Testis (tissue), 3 donors: Measurements from ENCODE around the gene SPDYE4. TPM values are rescaled to one million over a fixed set of nuclear protein-coding genes. Genes with fewer than 3 reads are reported as not detected.

Source experiments
- DNase-seq: peaks from one replicate; pipeline ENCODE4 v3.0.0-alpha.2; 2019
- H3K27ac ChIP-seq, 2 donors: fragments of 200-600 bp; sonication (generic); one replicate each; pipeline ENCODE4 v1.5.1; 2019
- H3K27me3 ChIP-seq: fragments of 200-600 bp; sonication (generic); one replicate; pipeline ENCODE4 v1.5.1; 2019
- H3K36me3 ChIP-seq: fragments of 200-600 bp; sonication (generic); one replicate; pipeline ENCODE4 v1.5.1; 2017; ENCODE audit warnings: low read depth; ENCODE audit errors: missing control alignments
- H3K4me1 ChIP-seq: fragments of 200-600 bp; sonication (generic); one replicate; pipeline ENCODE4 v1.5.1; 2019
- H3K4me3 ChIP-seq, 2 donors: fragments of 200-600 bp; sonication (generic); one replicate each; pipeline ENCODE4 v1.5.1; 2017 to 2019
- H3K9me3 ChIP-seq: fragments of 200-600 bp; sonication (generic); one replicate; pipeline ENCODE4 v1.5.1; 2017
- CTCF ChIP-seq, 3 experiments: fragments of 450-650 bp in 2 of 3; fragments of 200-600 bp in 1 of 3; sonication (generic) in 1 of 3; IDR thresholded peaks; one replicate each; pipeline ENCODE4 v1.5.1; 2016 to 2019; ENCODE audit warnings: antibody characterized with exemption in 3 of 3, mild to moderate bottlenecking in 2 of 3, moderate library complexity in 1 of 3
- POLR2A ChIP-seq: fragments of 450-650 bp; IDR thresholded peaks from one replicate; pipeline ENCODE4 v1.6.1; 2017; ENCODE audit warnings: antibody characterized with exemption, mild to moderate bottlenecking, moderate library complexity
- WGBS, 2 donors: methylation state at CpG; one replicate each; pipeline ENCODE4 v1.1.5; 2018; 5-methylcytosine and 5-hydroxymethylcytosine counted together
- intact Hi-C: fragments of 100-400 bp; cut with DNase I; formaldehyde crosslinking; loops from one replicate; pipeline ENCODE4 v1.15.1; 2023; ENCODE audit warnings: low total_unique reads
- polyA plus RNA-seq: library from polyadenylated mRNA; stranded (reverse); fragments of 350-450 nt; fragmentation: Illumina TruSeq; extraction: RNeasy Lipid Tissue Mini Kit (QIAGEN cat#74804); gene quantifications from one replicate; pipeline ENCODE4 v1.2.3, GENCODE V29; 2014; ENCODE audit warnings: low read depth, low replicate concordance; ENCODE audit not compliant: insufficient read depth
- total RNA-seq, 2 donors: library from RNA; depleted of rRNA; stranded (reverse); fragments of >200 nt; gene quantifications; one replicate each; pipeline ENCODE4 v1.2.3, GENCODE V29; 2016

SPDYE4 gene
- total and polyA plus RNA-seq, 3 donors from 2014 or later: 3.3 to 19.6 (median 17.6) TPM

- Histone ChIP-seq H3K27ac (no peak within 1 kb of the TSS), H3K4me3 (peak within 1 kb of the TSS; percentile 9 to 44), H3K27me3 (no peaks in the 10 kb centered on the region), H3K4me1 (no peaks in the 10 kb centered on the region), H3K36me3 (no peaks in the 10 kb centered on the region), H3K9me3 (no peaks in the 10 kb centered on the region)
- TF ChIP-seq CTCF (IDR thresholded peaks at IDR 0.05) (no peak), POLR2A (no peak)
- intact Hi-C loops: no loop called here
- 7% methylated on average over 57 of the region's 62 CpGs; no CpG with 5 or more reads in 1 of the 2 donors for WGBS, 2 donors
- DNase-seq: no peak
Measured at GRCh38 chr17:8798846-8799569, 40.7 kb upstream of the SPDYE4 start, which contains the start of gene MFSD6L. TSS of gene MFSD6L (minus strand) at chr17:8799365. CDS start at chr17:8799120, 245 bp downstream.

GRCh38 chr17:8798176-8798845, 40.0 kb upstream of the SPDYE4 start:
- Histone ChIP-seq H3K4me1 (no peaks in the 10 kb centered on the region), H3K4me3 (peak overlapping the region; percentile 9 to 44), H3K27ac (no peak overlapping the region), H3K36me3 (no peaks in the 10 kb centered on the region), H3K27me3 (no peaks in the 10 kb centered on the region), H3K9me3 (no peaks in the 10 kb centered on the region)
- no peak for DNase-seq
- WGBS, 2 donors: 55 to 57% methylated on average over 23 of the region's 23 CpGs
- intact Hi-C loops: no loop called here
- TF ChIP-seq POLR2A: no peak
- no peak for TF ChIP-seq CTCF (IDR thresholded peaks at IDR 0.05)

- intact Hi-C loops: no loop called here
- H3K27ac ChIP-seq: no peak overlapping the region
- DNase-seq: no peak
- H3K36me3 ChIP-seq: no peaks in the 10 kb centered on the region
- H3K4me3 ChIP-seq: no peak overlapping the region
- H3K4me1 ChIP-seq: no peaks in the 10 kb centered on the region
- no peaks in the 10 kb centered on the region for H3K27me3 ChIP-seq
- TF ChIP-seq CTCF (IDR thresholded peaks at IDR 0.05): no peak
- no peak for TF ChIP-seq POLR2A
- no peaks in the 10 kb centered on the region for H3K9me3 ChIP-seq
- 84 to 91% methylated on average over 12 to 14 of the region's 14 CpGs for WGBS, 2 donors
Measured at GRCh38 chr17:8797621-8798175, 39.4 kb upstream of the SPDYE4 start.

- Histone ChIP-seq H3K36me3 (no peaks in the 10 kb centered on the region), H3K27ac (no peak overlapping the region), H3K4me1 (no peaks in the 10 kb centered on the region), H3K9me3 (no peaks in the 10 kb centered on the region), H3K27me3 (no peaks in the 10 kb centered on the region), H3K4me3 (no peak overlapping the region)
- TF ChIP-seq POLR2A (no peak), CTCF (IDR thresholded peaks at IDR 0.05) (no peak)
- 29 to 46% methylated on average over 7 of the region's 7 CpGs for WGBS, 2 donors
- no peak for DNase-seq
- intact Hi-C loops: no loop called here
Measured at GRCh38 chr17:8794636-8795035, 36.3 kb upstream of the SPDYE4 start.
